Measurements from ENCODE around the gene PSMG3.

The PSMG3 gene

DNA sequence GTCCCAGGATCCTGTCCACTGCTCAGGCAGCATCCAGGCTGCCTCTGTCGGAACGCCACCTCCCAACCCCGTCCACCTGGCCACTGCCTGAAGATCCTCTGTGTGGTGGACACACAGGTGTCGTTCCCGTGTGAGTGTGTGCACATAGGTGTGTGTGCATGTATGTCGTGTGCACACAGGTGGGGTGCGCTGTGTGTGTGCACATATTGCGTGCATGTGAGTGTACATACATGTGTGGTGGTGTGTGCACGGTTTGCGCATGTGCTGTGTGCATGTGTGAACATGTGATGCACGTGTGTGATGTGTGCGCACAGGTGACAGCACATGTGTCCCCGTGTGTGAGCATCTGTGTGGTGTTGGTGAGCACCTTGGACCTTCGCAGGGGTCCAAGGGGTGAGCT, 20.9 kb downstream of the PSMG3 start:
- H3K36me3 ChIP-seq (ENCODE audit: control insufficient read depth, insufficient read depth, low read length), result peaks cover 4% of the 10 kb centered on the region
- no peaks in the 10 kb centered on the region for H3K4me1 ChIP-seq (ENCODE audit: control insufficient read depth, insufficient read depth, low read length, poor library complexity, severe bottlenecking)
- H3K4me3 ChIP-seq (ENCODE audit: extremely low read depth, insufficient read depth, low read length, poor library complexity, severe bottlenecking), result no peak overlapping the region
- no peak overlapping the region for H3K27ac ChIP-seq (ENCODE audit: low read depth, low read length, severe bottlenecking)
- 86 to 89% methylated on average over 13 to 14 of the region's 14 CpGs for WGBS, 2 experiments (ENCODE audit: insufficient coverage in 2 of 2)
- H3K9me3 ChIP-seq (ENCODE audit: control insufficient read depth, low read length), result no peaks in the 10 kb centered on the region

GRCh38 chr7:1548438-1548831, 21.4 kb downstream of the PSMG3 start:
- WGBS, 2 experiments (ENCODE audit: insufficient coverage in 2 of 2), result 81% methylated on average over 14 of the region's 17 CpGs
- H3K36me3 ChIP-seq (ENCODE audit: control insufficient read depth, insufficient read depth, low read length), result peaks cover 6% of the 10 kb centered on the region
- no peaks in the 10 kb centered on the region for H3K4me1 ChIP-seq (ENCODE audit: control insufficient read depth, insufficient read depth, low read length, poor library complexity, severe bottlenecking)
- H3K4me3 ChIP-seq (ENCODE audit: extremely low read depth, insufficient read depth, low read length, poor library complexity, severe bottlenecking), result no peak overlapping the region
- no peaks in the 10 kb centered on the region for H3K9me3 ChIP-seq (ENCODE audit: control insufficient read depth, low read length)
- H3K27ac ChIP-seq (ENCODE audit: low read depth, low read length, severe bottlenecking), result no peak overlapping the region

DNA sequence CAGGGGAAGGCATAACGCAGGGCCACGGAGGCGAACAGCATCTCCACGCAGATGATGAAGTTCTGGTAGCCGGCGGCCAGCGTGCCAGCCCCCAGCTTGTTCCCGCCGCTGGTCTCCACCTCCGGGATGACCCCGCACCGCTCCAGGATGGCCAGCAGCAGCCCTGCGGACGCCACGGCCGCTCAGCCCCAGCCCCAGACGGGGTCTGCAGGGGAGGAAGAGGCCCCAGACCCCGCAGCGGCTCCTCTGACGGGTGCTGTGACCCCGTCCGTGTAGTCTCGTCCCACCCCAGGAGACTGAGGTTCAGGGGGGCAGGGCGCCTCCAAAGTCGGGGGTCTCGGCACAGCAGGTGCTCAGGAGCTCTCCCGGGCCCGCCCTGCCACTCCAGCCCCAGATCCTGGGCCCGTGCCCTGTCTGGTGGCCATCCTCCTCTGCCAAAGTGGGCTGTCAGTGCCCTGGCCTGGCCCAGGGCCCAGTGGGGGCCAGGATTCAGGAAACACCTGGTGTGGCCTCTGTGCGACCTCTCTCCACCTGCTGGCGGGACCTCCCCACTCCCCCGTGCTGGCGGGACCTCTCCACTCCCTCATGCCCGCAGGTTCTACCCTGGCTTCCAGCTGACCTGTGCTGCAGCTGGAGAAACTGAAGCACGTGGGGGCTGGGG, 21.9 kb downstream of the PSMG3 start:
- no peak overlapping the region for H3K27ac ChIP-seq (ENCODE audit: low read depth, low read length, severe bottlenecking)
- peaks cover 11% of the 10 kb centered on the region for H3K36me3 ChIP-seq (ENCODE audit: control insufficient read depth, insufficient read depth, low read length)
- H3K9me3 ChIP-seq (ENCODE audit: control insufficient read depth, low read length), result no peaks in the 10 kb centered on the region
- no peak overlapping the region for H3K4me3 ChIP-seq (ENCODE audit: extremely low read depth, insufficient read depth, low read length, poor library complexity, severe bottlenecking)
- 93 to 95% methylated on average over 26 to 33 of the region's 35 CpGs for WGBS, 2 experiments (ENCODE audit: insufficient coverage in 2 of 2)
- H3K4me1 ChIP-seq (ENCODE audit: control insufficient read depth, insufficient read depth, low read length, poor library complexity, severe bottlenecking), result no peaks in the 10 kb centered on the region

DNA sequence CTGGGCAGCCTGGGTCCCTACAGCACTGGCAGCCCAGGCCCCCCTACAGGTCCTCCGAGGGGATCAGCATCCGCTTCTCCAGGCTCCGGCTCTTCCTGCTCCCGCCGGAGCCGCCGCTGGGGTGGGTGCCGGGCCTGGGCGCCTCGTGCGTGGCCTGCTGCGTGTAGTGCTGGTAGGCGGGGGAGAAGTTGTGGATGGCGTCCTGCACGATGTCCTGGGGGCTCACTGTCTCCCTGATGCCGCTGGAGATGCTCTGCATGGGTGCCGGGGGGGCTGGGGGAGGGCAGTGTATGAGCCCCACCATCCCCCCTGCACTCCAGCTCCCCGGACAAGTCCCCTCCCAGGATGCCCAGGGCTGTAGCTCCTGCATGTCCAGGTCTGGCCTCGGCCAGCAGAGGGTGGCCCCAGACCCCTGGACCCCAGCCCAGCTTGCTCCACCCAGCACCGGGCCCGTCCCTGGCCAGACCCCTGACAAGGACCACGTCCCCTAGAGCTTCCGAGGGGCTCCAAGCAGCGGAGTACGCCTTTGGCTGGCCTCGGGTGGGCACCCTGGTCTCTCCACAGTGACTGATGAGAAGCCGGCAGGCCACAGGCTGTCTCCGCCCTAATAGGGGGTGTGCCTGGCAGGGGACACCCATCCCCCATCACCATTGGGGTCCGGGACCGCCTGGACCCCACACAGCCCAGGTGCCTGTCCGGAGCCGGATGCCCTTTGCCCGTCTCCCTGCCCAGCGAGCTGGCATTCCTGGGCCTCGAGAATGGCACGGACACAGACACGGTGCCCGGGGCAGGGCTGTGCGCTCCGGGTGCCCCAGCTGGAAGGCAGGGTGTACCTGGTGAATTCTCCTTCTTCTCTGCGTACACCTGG, 22.7 kb downstream of the PSMG3 start:
- Histone ChIP-seq H3K4me3 (ENCODE audit: extremely low read depth, insufficient read depth, low read length, poor library complexity, severe bottlenecking) (no peak overlapping the region), H3K4me1 (ENCODE audit: control insufficient read depth, insufficient read depth, low read length, poor library complexity, severe bottlenecking) (no peaks in the 10 kb centered on the region), H3K9me3 (ENCODE audit: control insufficient read depth, low read length) (no peaks in the 10 kb centered on the region), H3K36me3 (ENCODE audit: control insufficient read depth, insufficient read depth, low read length) (peaks cover 19% of the 10 kb centered on the region), H3K27ac (ENCODE audit: low read depth, low read length, severe bottlenecking) (no peak overlapping the region)
- 93 to 96% methylated on average over 35 to 40 of the region's 41 CpGs for WGBS, 2 experiments (ENCODE audit: insufficient coverage in 2 of 2)

DNA sequence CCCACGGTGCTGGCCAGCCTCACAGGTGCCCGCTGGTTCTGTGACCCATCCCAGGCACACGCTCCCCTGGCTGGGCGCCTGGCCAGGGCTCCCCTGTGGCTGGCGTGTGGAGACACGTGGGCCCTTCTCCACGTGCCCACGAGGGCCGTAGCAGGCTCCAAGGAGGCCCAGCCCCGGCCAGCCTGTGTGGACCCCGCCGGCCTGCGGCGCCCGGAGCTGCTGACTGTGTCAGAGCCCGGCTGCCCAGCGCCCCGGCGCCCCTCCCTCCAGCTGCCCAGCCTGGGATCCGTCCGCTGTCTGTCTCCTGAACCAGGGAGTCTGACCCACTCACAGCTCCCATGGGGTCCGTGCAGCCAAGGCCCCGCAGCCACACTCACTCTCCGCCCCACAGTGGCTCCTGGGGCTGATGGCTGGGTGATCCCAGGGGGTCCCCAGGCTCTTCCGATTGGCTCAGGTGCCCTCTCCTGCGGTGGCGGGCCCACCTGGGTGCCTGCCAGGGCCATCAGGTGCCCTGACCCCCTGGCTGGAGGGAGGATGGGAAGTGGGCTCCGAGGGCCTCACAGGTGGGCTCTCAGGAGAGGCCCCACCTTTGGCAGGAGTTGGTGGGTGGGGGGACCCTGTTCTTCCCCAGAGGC, 23.4 kb downstream of the PSMG3 start:
- Histone ChIP-seq H3K27ac (ENCODE audit: low read depth, low read length, severe bottlenecking) (no peak overlapping the region), H3K4me3 (ENCODE audit: extremely low read depth, insufficient read depth, low read length, poor library complexity, severe bottlenecking) (no peak overlapping the region), H3K36me3 (ENCODE audit: control insufficient read depth, insufficient read depth, low read length) (peaks cover 23% of the 10 kb centered on the region), H3K9me3 (ENCODE audit: control insufficient read depth, low read length) (no peaks in the 10 kb centered on the region), H3K4me1 (ENCODE audit: control insufficient read depth, insufficient read depth, low read length, poor library complexity, severe bottlenecking) (no peaks in the 10 kb centered on the region)
- WGBS, 2 experiments (ENCODE audit: insufficient coverage in 2 of 2), result 94 to 95% methylated on average over 18 to 28 of the region's 28 CpGs

- Histone ChIP-seq H3K36me3 (ENCODE audit: control insufficient read depth, insufficient read depth, low read length) (peaks cover 29% of the 10 kb centered on the region), H3K9me3 (ENCODE audit: control insufficient read depth, low read length) (no peaks in the 10 kb centered on the region), H3K4me3 (ENCODE audit: extremely low read depth, insufficient read depth, low read length, poor library complexity, severe bottlenecking) (no peak overlapping the region), H3K4me1 (ENCODE audit: control insufficient read depth, insufficient read depth, low read length, poor library complexity, severe bottlenecking) (no peaks in the 10 kb centered on the region), H3K27ac (ENCODE audit: low read depth, low read length, severe bottlenecking) (no peak overlapping the region)
- WGBS, 2 experiments (ENCODE audit: insufficient coverage in 2 of 2), result 85 to 93% methylated on average over 20 to 37 of the region's 40 CpGs
Measured at GRCh38 chr7:1545417-1546246, 24.2 kb downstream of the PSMG3 start.

DNA sequence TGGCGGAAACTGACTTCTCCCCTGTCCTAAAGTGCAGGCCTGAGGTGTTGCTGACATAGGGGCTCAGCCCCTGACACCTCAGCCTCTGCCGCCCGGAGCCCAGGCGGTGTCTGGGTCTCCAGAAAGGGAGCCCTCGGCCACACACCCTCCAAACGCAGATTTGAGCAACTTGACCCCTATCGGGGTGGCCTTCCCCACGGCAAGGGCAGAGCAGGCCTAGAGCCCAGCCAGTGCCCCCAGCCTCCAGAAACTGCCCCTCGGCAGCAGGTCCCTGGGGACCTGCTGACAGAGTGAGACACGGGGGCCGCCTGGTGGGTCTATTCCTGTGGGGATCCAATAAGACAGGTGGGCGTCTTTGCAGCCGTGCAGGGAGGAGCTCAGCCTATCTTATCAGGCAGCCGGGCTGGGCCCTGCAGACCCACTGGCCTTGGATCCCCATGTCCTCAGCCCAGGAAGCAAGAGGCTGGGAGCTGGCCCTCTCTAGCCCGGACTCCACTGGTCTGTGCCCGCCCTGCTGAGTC, 24.9 kb downstream of the PSMG3 start:
- no peaks in the 10 kb centered on the region for H3K4me1 ChIP-seq (ENCODE audit: control insufficient read depth, insufficient read depth, low read length, poor library complexity, severe bottlenecking)
- no peak overlapping the region for H3K4me3 ChIP-seq (ENCODE audit: extremely low read depth, insufficient read depth, low read length, poor library complexity, severe bottlenecking)
- no peaks in the 10 kb centered on the region for H3K9me3 ChIP-seq (ENCODE audit: control insufficient read depth, low read length)
- H3K27ac ChIP-seq (ENCODE audit: low read depth, low read length, severe bottlenecking), result no peak overlapping the region
- H3K36me3 ChIP-seq (ENCODE audit: control insufficient read depth, insufficient read depth, low read length), result peaks cover 32% of the 10 kb centered on the region
- WGBS, 2 experiments (ENCODE audit: insufficient coverage in 2 of 2), result 95 to 98% methylated on average over 15 to 16 of the region's 16 CpGs

GRCh38 chr7:1544178-1544895, 25.5 kb downstream of the PSMG3 start:
- no peak overlapping the region for H3K27ac ChIP-seq (ENCODE audit: low read depth, low read length, severe bottlenecking)
- H3K36me3 ChIP-seq (ENCODE audit: control insufficient read depth, insufficient read depth, low read length), result peaks cover 35% of the 10 kb centered on the region
- 89 to 90% methylated on average over 30 to 40 of the region's 41 CpGs for WGBS, 2 experiments (ENCODE audit: insufficient coverage in 2 of 2)
- H3K4me3 ChIP-seq (ENCODE audit: extremely low read depth, insufficient read depth, low read length, poor library complexity, severe bottlenecking), result no peak overlapping the region
- no peaks in the 10 kb centered on the region for H3K9me3 ChIP-seq (ENCODE audit: control insufficient read depth, low read length)
- no peaks in the 10 kb centered on the region for H3K4me1 ChIP-seq (ENCODE audit: control insufficient read depth, insufficient read depth, low read length, poor library complexity, severe bottlenecking)

DNA sequence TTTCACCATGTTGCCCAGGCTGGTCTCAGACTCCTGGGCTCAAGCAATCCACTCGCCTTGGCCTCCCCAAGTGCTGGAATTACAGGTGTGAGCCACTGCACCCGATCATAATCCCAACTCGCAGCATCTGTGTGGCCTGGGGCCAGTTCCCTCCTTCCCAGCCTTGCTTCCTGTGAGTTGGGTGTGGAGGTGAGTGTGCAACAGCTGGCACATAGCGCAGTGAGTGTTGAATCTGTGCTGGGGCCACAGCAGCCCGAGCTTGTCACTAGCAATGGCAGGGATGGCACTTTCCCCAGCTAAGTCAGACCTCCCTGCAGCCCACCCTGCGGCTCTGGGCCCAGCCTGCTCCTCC, 26.0 kb downstream of the PSMG3 start:
- WGBS, 2 experiments (ENCODE audit: insufficient coverage in 2 of 2), result 97 to 100% methylated on average over 3 to 5 of the region's 6 CpGs
- Histone ChIP-seq H3K36me3 (ENCODE audit: control insufficient read depth, insufficient read depth, low read length) (peaks cover 40% of the 10 kb centered on the region), H3K9me3 (ENCODE audit: control insufficient read depth, low read length) (no peaks in the 10 kb centered on the region), H3K27ac (ENCODE audit: low read depth, low read length, severe bottlenecking) (no peak overlapping the region), H3K4me3 (ENCODE audit: extremely low read depth, insufficient read depth, low read length, poor library complexity, severe bottlenecking) (no peak overlapping the region), H3K4me1 (ENCODE audit: control insufficient read depth, insufficient read depth, low read length, poor library complexity, severe bottlenecking) (peaks cover under 1% of the 10 kb centered on the region)
